Measurements from ENCODE around the gene ZNF473.

Gene ZNF473

GRCh38 chr19:50003254-50003788, 22.5 kb upstream of the ZNF473 start:
- no peak for DNase-seq (ENCODE audit: extremely low read depth in 1 of 2, low read depth in 1 of 2)

- DNase-seq (ENCODE audit: extremely low read depth in 1 of 2, low read depth in 1 of 2) = peak in 1 of 2 donors; percentile 44
Observed at GRCh38 chr19:50003810-50004419, 21.9 kb upstream of the ZNF473 start.

GRCh38 chr19:50005428-50005827, 20.4 kb upstream of the ZNF473 start:
- DNase-seq (ENCODE audit: extremely low read depth in 1 of 2, low read depth in 1 of 2) = no peak

GRCh38 chr19:50007170-50007569, 18.6 kb upstream of the ZNF473 start:
- DNase-seq (ENCODE audit: extremely low read depth in 1 of 2, low read depth in 1 of 2) = no peak

GRCh38 chr19:50007947-50008346, 17.9 kb upstream of the ZNF473 start:
- no peak for DNase-seq (ENCODE audit: extremely low read depth in 1 of 2, low read depth in 1 of 2)

- DNase-seq (ENCODE audit: extremely low read depth in 1 of 2, low read depth in 1 of 2) = no peak
Observed at GRCh38 chr19:50008532-50008931, 17.3 kb upstream of the ZNF473 start.

GRCh38 chr19:50016225-50016807, 9.5 kb upstream of the ZNF473 start:
- DNase-seq (ENCODE audit: extremely low read depth in 1 of 2, low read depth in 1 of 2) = no peak

- DNase-seq (ENCODE audit: extremely low read depth in 1 of 2, low read depth in 1 of 2) = no peak
Observed at GRCh38 chr19:50020481-50020880, 5.3 kb upstream of the ZNF473 start.

GRCh38 chr19:50022823-50023222, 3.0 kb upstream of the ZNF473 start:
- no peak for DNase-seq (ENCODE audit: extremely low read depth in 1 of 2, low read depth in 1 of 2)

- DNase-seq (ENCODE audit: extremely low read depth in 1 of 2, low read depth in 1 of 2) = no peak
Observed at GRCh38 chr19:50024719-50025021, 1.1 kb upstream of the ZNF473 start.

- peak; percentile 91 to 98 for DNase-seq (ENCODE audit: extremely low read depth in 1 of 2, low read depth in 1 of 2)
Observed at GRCh38 chr19:50025022-50025793, 597 bp upstream of the ZNF473 start, which contains the start of gene VRK3. TSS of gene VRK3 (minus strand) at chr19:50025372. CDS start at chr19:50016162, 9,210 bp downstream.

GRCh38 chr19:50026550-50026906, 723 bp downstream of the ZNF473 start:
- no peak for DNase-seq (ENCODE audit: extremely low read depth in 1 of 2, low read depth in 1 of 2)

GRCh38 chr19:50030225-50030624, 4.4 kb downstream of the ZNF473 start:
- no peak for DNase-seq (ENCODE audit: extremely low read depth in 1 of 2, low read depth in 1 of 2)

- no peak for DNase-seq (ENCODE audit: extremely low read depth in 1 of 2, low read depth in 1 of 2)
Observed at GRCh38 chr19:50030937-50031336, 5.1 kb downstream of the ZNF473 start.

- DNase-seq (ENCODE audit: extremely low read depth in 1 of 2, low read depth in 1 of 2) = no peak
Observed at GRCh38 chr19:50036908-50037307, 11.1 kb downstream of the ZNF473 start.

- no peak for DNase-seq (ENCODE audit: extremely low read depth in 1 of 2, low read depth in 1 of 2)
Observed at GRCh38 chr19:50039968-50040367, 14.2 kb downstream of the ZNF473 start.

- no peak for DNase-seq (ENCODE audit: extremely low read depth in 1 of 2, low read depth in 1 of 2)
Observed at GRCh38 chr19:50040967-50041366, 15.2 kb downstream of the ZNF473 start.

- DNase-seq (ENCODE audit: extremely low read depth in 1 of 2, low read depth in 1 of 2) = no peak
Observed at GRCh38 chr19:50042363-50043024, 16.7 kb downstream of the ZNF473 start.

- no peak for DNase-seq (ENCODE audit: extremely low read depth in 1 of 2, low read depth in 1 of 2)
Observed at GRCh38 chr19:50043967-50044366, 18.2 kb downstream of the ZNF473 start.

GRCh38 chr19:50044922-50045321, 19.1 kb downstream of the ZNF473 start:
- no peak for DNase-seq (ENCODE audit: extremely low read depth in 1 of 2, low read depth in 1 of 2)

- peak; percentile 7 to 24 for DNase-seq (ENCODE audit: extremely low read depth in 1 of 2, low read depth in 1 of 2)
Observed at GRCh38 chr19:50046649-50047503, 21.1 kb downstream of the ZNF473 start.

Measured in stimulated activated CD8-positive, alpha-beta memory T cell treated with anti-CD3 and anti-CD28 coated beads, Interleukin-7, amount 100 ng/mL, for 48 hours (primary cell).